Left hindlimb (tissue), 1 donor: ENCODE results near the gene TMEM132E.

Source experiments
- DNase-seq: peaks from one replicate; pipeline ENCODE4 v3.0.0-alpha.2; 2018

The TMEM132E gene

DNA sequence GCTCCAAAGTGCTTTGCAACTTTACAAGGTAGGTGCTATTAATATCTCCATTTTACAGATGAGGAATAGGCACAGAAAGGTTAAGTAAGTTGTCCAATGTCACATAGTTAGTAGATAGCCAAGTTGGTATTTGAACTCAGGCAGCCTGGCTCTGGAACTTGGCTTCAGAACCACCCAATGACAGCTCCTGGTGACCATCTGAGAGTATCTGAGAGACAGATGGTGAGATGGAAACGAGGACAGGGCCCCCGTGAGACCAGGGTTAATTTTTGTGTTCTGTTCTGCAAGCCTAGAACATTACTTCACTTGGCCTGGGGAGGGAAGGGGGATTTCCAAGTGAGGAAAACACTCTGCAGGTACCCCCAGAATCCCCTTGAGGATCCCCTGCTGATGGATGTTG is 9.8 kb upstream of the TMEM132E start:
- no peak for DNase-seq

DNA sequence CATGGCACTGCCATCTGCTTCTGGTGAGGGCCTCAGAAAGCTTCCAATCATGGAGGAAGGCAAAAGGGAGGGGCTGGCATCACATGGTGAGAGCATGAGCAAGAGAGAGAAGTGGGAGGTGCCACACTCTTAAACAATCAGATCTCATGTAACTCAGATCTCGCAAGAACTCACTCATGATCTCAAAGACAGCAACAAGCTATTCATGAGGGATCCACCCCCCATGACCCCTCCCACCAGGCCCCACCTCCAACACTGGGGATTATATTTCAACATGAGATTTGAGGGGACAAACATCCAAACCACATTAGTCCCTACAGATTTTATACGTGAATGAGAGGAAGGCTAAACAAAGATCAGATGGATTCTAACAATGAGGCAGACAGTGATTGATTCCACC is 8.9 kb upstream of the TMEM132E start:
- DNase-seq = no peak

DNA sequence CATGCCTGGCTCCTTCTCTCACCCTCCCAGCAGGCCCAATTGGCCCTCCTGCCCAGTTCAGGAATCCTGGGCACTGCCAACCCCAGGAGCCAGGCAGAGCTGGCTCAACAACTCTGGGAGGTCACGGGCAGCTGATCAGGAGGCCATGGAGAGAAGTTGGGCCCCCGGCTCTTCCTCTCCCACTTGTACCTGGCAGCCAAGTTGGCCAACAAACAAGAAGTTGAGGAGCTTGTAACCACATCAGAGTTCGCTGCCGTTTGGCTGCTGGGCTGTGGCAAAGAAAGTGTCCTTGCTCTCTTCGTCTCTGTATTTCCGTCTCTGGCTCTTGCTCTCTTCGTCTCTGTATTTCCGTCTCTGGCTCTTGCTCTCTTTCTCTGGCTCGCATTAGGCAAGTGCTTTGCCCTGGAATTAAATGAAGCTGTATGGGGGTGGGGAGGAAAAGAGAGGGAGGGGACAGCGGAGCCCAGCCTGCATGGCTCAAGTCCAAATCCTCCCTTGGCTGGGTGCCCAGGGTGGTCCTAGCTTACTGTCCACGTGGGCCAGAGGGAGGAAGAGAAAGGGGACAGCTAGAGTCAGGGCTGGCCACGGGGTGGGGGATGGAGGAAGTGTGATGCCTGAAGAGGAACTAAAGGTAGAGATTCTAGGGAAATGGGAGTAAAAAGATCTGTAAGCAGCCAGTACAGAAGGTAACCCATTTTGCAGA is 7.8 kb upstream of the TMEM132E start:
- no peak for DNase-seq

- no peak for DNase-seq
Observed at GRCh38 chr17:34572483-34572882, 6.9 kb upstream of the TMEM132E start.

DNA sequence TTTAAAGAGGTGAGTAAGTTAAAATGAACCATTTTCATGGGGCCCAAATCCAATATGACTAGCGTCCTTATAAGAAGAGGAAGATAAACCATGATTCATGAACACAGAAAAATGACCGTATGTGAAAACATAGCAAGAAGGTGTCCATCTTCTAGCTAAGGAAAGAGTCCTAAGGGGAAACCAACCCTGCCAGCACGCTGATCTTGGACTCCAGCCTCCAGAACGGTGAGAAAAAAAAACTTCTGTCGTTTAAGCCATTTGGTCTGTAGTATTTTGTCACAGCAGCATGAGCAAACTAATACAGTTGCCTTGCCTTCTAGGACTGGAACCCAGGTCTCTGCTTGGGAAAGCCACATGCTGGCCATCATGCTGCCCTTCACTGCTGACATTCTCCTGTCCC is 4.2 kb upstream of the TMEM132E start:
- no peak for DNase-seq

DNA sequence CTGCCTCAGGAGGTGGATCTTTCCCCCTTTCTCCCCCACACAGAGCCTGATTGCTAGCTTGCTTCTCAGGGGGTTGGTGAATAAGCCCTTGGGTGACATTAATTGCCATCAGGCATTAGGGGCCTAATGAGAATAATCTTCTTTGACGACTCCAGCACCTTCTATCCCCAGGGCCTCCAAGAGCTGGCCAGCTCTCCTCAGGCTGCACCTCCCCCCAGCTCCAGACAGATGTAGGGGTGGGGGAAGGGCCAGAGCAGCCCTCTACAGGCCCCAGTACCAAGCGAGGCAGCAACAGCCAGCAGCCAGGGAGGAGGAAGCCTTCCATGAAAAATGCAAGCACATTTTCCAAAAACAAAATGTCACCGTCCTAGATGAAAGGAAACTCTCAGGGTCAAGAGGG is 1.4 kb upstream of the TMEM132E start:
- no peak for DNase-seq

DNA sequence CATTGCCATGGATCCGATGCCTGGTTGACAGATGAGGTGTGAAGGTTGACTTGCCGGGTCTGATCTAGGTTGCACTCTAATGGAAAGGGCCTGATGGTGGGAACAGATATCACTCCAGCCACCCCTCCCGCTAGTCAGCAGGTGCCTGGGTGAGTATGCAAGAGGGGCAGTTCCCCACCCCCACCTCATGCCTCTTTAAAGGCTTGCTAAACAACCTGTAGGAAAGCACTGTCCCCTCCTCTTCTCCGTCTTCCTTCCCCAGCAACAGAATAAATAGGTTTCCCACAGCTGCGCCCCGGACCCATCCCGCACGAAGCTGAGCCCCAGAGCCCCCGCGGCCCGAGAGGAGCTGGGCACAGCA is 746 bp upstream of the TMEM132E start:
- DNase-seq = no peak

GRCh38 chr17:34579979-34580684 is 750 bp downstream of the TMEM132E start:
- DNase-seq = peak; percentile 50

DNA sequence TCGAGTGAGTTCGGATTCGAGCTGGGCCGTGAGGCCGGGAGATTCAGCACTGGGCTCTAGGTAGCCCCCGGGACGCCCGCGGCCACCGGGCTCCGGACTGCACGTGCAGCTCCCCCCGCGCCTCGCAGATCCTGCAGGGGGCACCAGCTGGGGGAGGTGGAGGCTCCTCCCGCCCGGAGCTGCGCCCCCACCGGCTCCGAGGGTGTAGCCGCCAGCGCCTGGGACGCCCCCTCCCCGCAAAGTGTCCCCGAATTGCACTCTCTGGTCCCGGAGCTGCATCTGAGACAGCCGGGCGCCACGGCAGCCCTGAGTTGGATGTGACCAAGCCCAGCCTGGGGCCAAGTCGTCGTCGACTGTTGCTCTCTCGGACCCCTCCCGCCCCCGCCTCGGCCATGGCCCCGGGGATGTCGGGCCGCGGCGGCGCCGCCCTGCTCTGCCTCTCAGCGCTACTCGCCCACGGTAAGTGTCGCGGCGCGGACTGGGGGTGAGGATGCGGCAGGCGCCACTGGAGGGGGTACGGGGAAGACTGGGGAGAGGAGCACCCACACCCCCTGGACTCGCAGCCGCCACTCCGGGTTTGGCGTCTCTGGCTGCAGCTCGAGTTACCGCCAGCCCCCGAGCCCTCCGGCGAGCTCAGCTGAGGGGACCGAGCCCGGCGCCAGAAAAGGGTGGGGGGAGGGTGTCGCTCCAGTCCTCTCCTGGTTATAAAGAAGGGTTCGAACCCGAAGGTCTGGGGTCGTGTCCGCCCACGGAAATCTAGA is 1.5 kb downstream of the TMEM132E start:
- no peak for DNase-seq

DNA sequence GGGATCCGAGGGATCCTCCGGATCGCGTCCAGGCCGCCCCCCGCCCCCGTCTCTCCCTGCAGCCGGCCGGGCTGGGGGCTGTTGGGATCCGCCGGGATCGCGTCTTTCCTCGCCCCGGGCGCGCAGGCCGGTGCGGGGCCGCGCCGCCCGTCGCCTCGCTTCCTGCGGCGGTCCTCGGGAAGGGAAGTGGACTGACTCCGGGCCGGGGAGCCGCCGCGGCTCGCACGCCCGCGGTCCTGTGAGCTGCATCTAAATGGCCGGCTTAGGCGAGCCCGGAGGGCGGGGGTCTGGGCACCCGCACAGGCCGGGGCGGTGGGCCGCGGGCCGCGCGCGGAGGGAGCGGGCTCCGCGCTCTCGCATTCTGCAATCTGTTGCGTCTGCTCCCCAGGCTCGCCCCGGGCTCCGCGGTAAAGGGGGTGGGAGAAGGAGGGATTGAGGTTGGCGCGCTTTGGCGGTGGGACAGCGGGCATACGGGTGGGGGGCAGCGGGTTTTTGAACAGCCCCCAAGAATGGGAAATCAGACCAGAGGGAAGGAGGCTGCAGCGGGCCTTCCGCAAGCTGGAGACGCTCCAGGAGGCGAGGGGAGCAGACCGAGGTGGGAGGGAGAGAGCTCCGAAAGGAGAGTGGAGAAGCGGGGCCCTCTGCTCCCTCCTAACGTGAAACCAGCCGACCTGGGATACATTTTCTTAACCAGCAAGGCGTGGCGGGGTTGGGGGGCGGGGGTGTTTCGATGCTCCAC is 2.2 kb downstream of the TMEM132E start:
- DNase-seq = no peak

DNA sequence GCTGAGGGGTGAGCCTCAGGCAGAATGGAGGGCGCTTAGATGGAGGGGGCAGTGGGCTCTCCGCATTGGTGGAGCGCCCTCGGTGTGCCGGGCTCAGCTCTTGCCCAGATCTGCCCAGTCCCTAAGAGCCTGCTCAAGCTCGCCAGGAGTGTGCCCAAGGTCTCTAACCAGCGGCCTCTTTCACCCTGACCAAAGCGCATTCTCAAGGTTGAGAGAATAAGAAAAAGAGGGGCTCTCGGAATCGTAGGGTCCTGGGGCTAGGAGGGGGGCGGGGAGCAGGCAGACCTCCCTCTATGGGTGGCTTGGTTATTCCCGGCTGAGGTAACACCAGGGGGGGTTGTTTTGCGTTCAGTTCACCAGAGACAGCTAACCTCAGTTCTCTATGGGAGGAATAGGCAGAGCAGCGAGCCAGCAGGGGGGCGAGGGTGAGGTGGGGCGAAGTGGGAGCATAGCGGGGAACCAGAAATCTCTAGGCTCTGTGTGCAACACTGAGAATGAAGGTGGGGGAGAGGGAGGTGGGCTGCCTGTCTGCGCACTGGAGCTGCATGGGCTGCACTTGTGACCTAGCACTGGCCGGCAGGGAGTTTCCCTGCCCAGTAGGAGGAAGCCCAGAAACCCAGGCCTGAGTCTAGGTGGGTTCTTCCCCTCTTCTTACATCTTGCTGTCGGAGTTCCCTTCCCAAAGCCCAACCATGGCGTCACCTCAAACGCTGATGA is 3.0 kb downstream of the TMEM132E start:
- DNase-seq = no peak

DNA sequence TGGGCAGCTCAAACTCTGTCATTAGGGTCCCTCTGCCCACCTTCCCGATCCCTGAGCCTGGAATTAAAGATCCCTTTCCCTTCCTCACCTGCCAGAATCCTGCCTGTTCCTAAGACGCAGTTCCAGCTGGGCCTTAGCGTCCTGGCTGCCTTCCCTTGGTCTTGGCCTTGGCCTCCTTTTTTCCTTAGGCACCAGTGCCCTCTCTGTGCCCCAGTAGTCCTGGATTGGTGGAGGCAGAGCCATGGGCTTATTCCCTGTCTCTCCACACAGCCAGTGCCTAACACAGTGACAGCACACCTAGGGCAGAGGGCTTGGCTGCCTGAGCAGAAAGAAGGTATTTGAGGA is 3.5 kb downstream of the TMEM132E start:
- DNase-seq = no peak

DNA sequence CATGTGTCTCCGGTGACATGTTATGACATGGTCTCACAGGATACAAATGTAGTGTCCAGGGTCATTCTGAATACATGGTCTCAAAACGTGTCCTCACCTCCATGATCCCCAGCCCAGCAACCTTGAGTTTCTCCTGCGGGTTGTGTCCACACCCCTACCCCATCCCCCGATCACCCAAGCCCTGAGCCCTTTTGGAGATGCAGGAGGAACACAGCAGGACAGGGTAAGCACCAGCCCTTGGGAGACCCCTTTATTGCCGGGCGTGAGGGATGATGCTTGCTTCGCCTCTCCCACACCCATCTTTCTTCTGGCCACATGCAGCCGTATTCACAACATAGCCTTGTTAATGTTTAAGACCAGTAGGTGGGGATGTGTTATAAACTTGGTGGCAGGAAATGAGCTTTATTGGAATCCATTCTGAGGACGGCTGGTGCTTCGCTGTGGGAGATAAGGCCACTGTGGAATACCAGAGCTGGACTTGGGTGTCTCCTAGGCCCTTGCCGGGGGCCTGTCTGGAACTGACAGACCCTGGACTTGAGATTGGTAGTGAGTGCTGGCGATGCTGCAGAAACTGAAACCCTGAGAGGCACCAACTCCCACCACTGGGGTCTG is 5.5 kb downstream of the TMEM132E start:
- DNase-seq = no peak

- no peak for DNase-seq
Observed at GRCh38 chr17:34586346-34586846, 7.0 kb downstream of the TMEM132E start.

DNA sequence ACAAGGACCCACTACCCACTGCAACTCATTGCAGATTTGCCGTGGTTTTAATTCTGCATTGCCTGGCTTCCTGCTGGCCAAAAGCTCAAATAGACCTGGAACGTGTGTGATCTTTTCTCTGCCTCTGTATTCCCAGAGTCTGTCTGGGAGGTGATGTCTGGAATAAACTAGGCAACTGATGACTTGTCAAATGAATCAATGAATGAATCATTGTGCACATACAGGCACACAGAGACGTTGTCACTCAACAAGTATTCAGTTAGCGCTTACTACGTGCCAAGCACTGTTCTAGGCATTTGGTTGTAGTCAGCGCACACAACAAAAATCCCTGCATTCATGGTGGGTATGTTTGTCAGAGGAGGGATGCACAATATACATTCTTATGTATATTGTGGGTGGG is 8.9 kb downstream of the TMEM132E start:
- no peak for DNase-seq

GRCh38 chr17:34589120-34589965 is 10.0 kb downstream of the TMEM132E start:
- DNase-seq = no peak

DNA sequence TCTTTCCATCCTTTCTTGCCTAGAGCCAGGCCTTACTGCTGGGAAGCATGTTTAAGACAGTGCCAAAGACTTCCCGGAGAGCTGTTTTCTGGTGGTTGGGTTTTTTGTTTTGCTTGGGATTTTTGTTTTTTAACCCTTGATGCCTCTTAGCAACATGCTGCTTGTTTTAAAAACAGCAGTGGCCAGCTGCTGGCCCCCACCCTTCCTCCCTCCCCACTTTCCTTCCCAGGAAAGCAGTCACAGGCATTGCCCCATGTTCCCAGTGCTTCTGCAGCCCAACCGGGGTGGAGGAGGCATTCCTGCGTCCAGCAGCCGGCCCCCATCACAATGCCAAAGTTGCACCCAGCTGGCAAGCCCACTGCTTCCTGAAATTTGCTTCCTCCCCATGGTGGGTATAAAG is 12.6 kb downstream of the TMEM132E start:
- DNase-seq = peak; percentile 41

GRCh38 chr17:34596920-34597319 is 17.5 kb downstream of the TMEM132E start:
- DNase-seq = no peak

DNA sequence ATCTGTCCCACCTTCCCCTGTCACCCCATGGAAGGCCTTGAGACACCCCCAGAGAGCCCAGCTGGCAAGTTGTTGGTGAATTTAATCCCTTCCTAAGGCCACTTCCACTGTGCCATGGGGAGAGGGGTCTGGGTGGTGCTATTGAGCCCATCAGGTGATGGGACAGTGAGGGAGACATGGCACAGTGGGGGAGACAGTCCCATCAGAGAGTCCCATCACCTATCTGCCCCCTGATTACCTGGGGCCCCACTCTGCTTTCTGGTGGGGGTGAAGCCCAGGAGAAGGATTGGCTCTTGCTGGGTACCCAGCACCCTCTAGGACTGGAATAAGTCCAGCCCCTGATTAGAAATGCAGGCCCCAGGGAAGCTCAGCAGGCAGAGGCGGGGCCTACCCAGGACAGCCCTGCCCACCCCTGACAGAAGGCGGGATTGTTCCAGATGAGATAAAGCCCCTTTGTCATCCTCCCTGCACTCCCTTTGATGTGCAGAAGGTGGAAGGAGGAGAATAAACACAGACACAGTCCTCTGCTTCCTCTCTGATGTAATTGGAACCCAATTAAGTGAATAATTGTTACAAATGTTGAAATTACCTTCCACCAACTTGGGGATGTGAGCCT is 18.9 kb downstream of the TMEM132E start:
- DNase-seq = no peak

DNA sequence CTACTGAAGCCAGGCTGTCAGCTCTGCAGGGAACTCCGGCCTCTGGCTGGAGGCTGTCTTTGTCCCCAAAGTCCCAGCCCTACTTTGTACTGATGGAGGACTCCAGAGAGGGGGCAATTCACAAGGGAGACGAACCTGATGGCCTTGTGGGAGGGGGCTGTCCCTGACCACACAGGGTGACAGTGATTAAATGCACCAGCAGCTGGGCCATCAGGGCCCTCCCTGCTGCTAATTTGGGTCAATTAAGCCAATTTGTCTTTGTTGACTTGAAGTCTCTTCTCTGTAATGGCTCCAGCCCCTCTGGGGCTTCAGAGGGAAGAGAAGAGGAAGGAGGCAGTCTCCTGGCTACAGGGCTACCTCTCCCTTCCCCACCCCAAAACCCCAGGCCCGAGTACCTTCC is 22.0 kb downstream of the TMEM132E start:
- DNase-seq = no peak

DNA sequence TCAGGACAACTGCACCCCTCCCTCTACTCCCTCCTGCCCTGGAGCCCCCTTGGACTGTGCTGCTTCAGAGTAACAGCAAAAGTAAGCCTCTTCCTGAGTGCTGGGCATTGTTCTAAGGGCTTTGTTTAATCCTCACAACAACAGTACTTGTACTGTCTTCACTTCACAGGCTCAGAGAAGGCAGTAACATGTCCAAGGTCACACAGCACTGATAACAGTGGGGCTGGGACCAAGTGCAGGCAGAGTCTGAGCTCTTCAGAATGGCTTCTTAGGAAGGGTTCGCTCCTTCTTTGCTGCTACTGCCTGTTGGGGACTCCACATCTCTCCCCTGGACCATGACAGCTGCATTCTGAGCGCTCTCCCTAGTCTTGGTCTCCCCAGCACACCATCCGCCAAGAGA is 24.6 kb downstream of the TMEM132E start:
- no peak for DNase-seq
